ENCODE data around the gene MRPL21. TPM values are rescaled to one million over a fixed set of nuclear protein-coding genes. Genes with fewer than 3 reads are reported as not detected.

MRPL21 gene
- total and polyA plus RNA-seq, 9 of the 15 experiments (the other 6 are each of a cell fraction or from before 2014, with no cell fraction given): 196 to 618 (median 232) TPM

GRCh38 chr11:68910965-68911364 is 7.3 kb upstream of the MRPL21 start (continued):
- TF ChIP-seq PBX2 (CRISPR knock-in tag; IDR thresholded peaks at IDR 0.05; ENCODE audit: low read depth) (no peak), PBX2 (tag; conservative IDR thresholded peaks at IDR 0.05; ENCODE audit: low read depth) (no peak), TOE1 (IDR thresholded peaks at IDR 0.05; ENCODE audit: borderline replicate concordance) (no peak), TOE1 (CRISPR knock-in tag; IDR thresholded peaks at IDR 0.05; ENCODE audit: borderline replicate concordance, low read depth) (no peak)
- TF ChIP-seq, protein P1, sequence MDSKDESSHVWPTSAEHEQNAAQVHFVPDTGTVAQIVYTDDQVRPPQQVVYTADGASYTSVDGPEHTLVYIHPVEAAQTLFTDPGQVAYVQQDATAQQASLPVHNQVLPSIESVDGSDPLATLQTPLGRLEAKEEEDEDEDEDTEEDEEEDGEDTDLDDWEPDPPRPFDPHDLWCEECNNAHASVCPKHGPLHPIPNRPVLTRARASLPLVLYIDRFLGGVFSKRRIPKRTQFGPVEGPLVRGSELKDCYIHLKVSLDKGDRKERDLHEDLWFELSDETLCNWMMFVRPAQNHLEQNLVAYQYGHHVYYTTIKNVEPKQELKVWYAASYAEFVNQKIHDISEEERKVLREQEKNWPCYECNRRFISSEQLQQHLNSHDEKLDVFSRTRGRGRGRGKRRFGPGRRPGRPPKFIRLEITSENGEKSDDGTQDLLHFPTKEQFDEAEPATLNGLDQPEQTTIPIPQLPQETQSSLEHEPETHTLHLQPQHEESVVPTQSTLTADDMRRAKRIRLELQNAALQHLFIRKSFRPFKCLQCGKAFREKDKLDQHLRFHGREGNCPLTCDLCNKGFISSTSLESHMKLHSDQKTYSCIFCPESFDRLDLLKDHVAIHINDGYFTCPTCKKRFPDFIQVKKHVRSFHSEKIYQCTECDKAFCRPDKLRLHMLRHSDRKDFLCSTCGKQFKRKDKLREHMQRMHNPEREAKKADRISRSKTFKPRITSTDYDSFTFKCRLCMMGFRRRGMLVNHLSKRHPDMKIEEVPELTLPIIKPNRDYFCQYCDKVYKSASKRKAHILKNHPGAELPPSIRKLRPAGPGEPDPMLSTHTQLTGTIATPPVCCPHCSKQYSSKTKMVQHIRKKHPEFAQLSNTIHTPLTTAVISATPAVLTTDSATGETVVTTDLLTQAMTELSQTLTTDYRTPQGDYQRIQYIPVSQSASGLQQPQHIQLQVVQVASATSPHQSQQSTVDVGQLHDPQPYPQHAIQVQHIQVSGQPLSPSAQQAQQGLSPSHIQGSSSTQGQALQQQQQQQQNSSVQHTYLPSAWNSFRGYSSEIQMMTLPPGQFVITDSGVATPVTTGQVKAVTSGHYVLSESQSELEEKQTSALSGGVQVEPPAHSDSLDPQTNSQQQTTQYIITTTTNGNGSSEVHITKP (IDR thresholded peaks at IDR 0.05; ENCODE audit: partially characterized antibody): no peak

Measured in K562 (cell line).